Activated CD8-positive, alpha-beta memory T cell treated with anti-CD3 and anti-CD28 coated beads, Interleukin-2, amount 10 ng/mL, durations not matched to agents 7 days and 5 days (primary cell): ENCODE data around the gene SPAM1. TPM values are rescaled to one million over a fixed set of nuclear protein-coding genes. Genes with fewer than 3 reads are reported as not detected.
"Not testable (repeated sequence)": the region's sequence is repeated elsewhere in the genome, so short reads cannot be mapped to it uniquely, and the experiment has no call there.

Experiments used
- ATAC-seq: fragments of 150-1000 bp; cut with Tn5 transposase; one replicate; pipeline ENCODE4 v1.10.0; 2021; ENCODE audit warnings: moderate library complexity
- CTCF ChIA-PET: fragments of 350-600 bp; sonication (Branson Sonifier 250); formaldehyde crosslinking; loops from one replicate; lab custom pipeline; 2021; ENCODE audit warnings: antibody characterized with exemption; lab: Charles Lee
- DNase-seq: peaks from one replicate; pipeline ENCODE4 v3.0.0-alpha.2; 2020
- H3K27ac Mint-ChIP-seq: one replicate; pipeline ENCODE4 v1.8.0; 2021; ENCODE audit warnings: mild to moderate bottlenecking, mixed read lengths
- H3K27me3 Mint-ChIP-seq: one replicate; pipeline ENCODE4 v1.8.0; 2021; ENCODE audit warnings: mixed read lengths
- H3K36me3 Mint-ChIP-seq: one replicate; pipeline ENCODE4 v1.8.0; 2021; ENCODE audit warnings: mild to moderate bottlenecking, mixed read lengths
- H3K4me1 Mint-ChIP-seq: one replicate; pipeline ENCODE4 v1.8.0; 2021; ENCODE audit warnings: mixed read lengths
- H3K4me3 Mint-ChIP-seq: one replicate; pipeline ENCODE4 v1.8.0; 2021; ENCODE audit warnings: mild to moderate bottlenecking, moderate library complexity, mixed read lengths
- H3K9me3 Mint-ChIP-seq: one replicate; pipeline ENCODE4 v1.8.0; 2022; ENCODE audit warnings: low read depth, mixed read lengths
- total RNA-seq, 2 experiments: library from RNA; stranded (reverse); gene quantifications; one replicate each; pipeline ENCODE4 v1.2.3, GENCODE V29; 2021

SPAM1 gene, protein sequence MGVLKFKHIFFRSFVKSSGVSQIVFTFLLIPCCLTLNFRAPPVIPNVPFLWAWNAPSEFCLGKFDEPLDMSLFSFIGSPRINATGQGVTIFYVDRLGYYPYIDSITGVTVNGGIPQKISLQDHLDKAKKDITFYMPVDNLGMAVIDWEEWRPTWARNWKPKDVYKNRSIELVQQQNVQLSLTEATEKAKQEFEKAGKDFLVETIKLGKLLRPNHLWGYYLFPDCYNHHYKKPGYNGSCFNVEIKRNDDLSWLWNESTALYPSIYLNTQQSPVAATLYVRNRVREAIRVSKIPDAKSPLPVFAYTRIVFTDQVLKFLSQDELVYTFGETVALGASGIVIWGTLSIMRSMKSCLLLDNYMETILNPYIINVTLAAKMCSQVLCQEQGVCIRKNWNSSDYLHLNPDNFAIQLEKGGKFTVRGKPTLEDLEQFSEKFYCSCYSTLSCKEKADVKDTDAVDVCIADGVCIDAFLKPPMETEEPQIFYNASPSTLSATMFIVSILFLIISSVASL
- total RNA-seq = not detected

DNA sequence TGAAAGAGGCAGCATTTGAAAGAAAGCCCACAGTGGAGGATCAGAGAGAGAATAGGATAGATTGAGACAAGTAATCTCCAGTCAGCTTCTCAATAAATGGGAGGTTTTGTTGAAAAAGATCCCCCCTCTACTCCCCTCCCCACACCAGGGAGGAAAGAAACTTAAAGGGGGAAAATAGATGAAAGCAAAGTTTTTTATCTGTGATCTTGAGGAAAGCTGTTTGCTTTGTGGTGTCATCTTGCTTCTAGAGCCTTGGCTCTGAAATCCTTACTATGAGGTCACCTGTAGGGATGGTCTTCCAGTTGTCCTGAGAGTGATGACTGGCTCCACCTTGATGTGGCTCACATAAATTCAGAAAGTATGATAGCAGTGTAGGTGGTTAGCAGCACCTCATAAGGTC, at the start of gene SPAM1:
SPAM1 (plus strand) TSS at position 301 of the 400 bp plus-strand sequence. CDS start 28,330 bp downstream, outside the sequence.
- DNase-seq (no peak), ATAC-seq (no peak)
- CTCF ChIA-PET = no interaction called here
- Mint-ChIP-seq H3K36me3 (no peaks in the 10 kb centered on the region), H3K27ac (no peak within 1 kb of the TSS), H3K9me3 (no peaks in the 10 kb centered on the region), H3K4me1 (no peaks in the 10 kb centered on the region), H3K27me3 (no peaks in the 10 kb centered on the region), H3K4me3 (no peak within 1 kb of the TSS)

DNA sequence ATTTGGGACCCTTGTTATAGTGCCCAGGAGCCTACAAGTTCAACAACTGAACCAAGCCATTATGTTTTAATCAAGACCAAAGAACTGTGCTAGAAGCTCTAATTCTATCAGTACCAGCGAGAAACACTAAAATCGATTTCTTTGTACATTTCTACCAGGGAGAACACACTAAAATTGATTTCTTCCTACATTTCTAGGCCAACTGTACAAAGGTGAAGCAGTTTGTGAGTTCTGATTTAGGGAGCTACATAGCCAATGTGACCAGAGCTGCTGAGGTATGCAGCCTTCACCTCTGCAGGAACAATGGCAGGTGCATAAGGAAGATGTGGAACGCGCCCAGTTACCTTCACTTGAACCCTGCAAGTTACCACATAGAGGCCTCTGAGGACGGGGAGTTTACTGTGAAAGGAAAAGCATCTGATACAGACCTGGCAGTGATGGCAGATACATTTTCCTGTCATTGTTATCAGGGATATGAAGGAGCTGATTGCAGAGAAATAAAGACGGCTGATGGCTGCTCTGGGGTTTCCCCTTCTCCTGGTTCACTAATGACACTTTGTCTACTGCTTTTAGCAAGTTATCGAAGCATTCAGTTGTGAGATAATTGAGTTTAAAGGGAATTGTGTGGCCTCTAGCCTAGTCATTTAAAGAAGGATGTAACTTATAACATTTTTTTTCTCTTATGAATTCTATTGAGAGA, 48.3 kb upstream of the SPAM1 start:
- Mint-ChIP-seq H3K27me3 (peaks cover 3% of the 10 kb centered on the region), H3K36me3 (no peaks in the 10 kb centered on the region), H3K9me3 (no peaks in the 10 kb centered on the region), H3K4me1 (no peaks in the 10 kb centered on the region), H3K4me3 (no peak overlapping the region), H3K27ac (no peak overlapping the region)
- CTCF ChIA-PET = no interaction called here
- ATAC-seq (no peak), DNase-seq (no peak)

DNA sequence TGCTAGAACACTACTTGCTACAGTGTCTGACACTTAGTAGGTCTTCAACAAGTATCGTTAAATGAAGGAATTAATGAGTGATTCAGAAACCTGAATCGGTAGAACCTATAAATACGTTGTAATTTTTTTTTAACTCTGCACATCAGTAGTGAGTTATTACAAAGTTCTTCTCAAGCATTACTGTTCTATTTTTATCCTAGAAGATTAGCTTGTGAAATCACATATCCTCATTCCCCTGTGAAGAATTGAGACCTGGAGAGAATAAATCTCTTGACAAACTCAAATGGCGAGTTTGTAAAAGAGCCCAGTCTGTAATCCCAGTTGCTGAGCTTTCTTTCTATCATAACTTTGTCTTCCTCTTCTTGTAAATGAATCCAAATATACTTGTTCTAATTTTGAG, 45.4 kb upstream of the SPAM1 start:
- Mint-ChIP-seq H3K4me3 (no peak overlapping the region), H3K4me1 (no peaks in the 10 kb centered on the region), H3K27ac (no peak overlapping the region), H3K9me3 (no peaks in the 10 kb centered on the region), H3K27me3 (peaks cover 3% of the 10 kb centered on the region), H3K36me3 (no peaks in the 10 kb centered on the region)
- DNase-seq = no peak
- CTCF ChIA-PET = interaction anchor here (1.4 kb wide), 1 partner anchor 81 kb away, joined by 3 read pairs; no protein-coding TSS in a partner anchor
- ATAC-seq = no peak

DNA sequence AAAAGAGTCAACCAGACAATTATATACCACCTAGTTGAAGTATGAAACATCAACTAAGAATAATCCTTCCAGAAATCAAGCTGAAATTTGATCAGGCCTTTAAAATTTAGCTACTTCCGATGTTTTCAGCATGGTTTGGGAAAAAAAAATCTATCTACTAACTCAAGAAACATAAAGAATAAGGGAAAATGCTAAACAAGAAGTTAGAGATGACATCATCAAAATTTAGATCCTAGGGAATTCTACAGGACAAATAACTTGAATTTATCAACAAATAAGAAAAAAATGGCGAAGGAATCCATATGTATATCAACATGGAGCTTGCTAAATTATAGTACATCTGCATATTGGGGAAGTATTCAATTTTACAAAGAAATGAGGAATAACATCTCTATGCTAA, 43.7 kb upstream of the SPAM1 start:
- Mint-ChIP-seq H3K4me3 (no peak overlapping the region), H3K27me3 (peaks cover 3% of the 10 kb centered on the region)

DNA sequence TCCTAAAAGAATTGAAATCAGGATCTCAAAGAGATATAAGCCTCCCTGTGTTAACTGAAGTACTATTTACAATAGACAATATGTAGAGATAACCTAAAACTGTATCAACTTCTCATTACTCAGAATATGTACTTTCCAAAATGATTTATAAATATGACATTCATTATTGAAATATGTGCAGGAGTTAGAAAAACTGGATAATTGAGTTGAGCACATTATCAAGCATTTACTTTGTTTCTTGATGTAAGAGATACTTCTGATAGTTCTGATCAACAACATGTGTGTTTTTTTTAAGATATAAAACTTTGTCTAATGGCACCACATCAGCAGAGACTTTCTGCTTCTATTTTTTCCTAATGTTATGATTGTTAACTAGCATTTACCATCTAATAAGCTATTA, 41.9 kb upstream of the SPAM1 start:
- Mint-ChIP-seq H3K36me3 (no peaks in the 10 kb centered on the region), H3K27me3 (peaks cover 7% of the 10 kb centered on the region), H3K4me1 (no peaks in the 10 kb centered on the region), H3K9me3 (no peaks in the 10 kb centered on the region), H3K27ac (no peak overlapping the region), H3K4me3 (no peak overlapping the region)
- CTCF ChIA-PET = no interaction called here
- ATAC-seq = no peak
- DNase-seq = no peak

More for the DNA sequence above, 43.7 kb upstream of the SPAM1 start:
- Mint-ChIP-seq H3K4me1 (no peaks in the 10 kb centered on the region), H3K27ac (no peak overlapping the region), H3K36me3 (no peaks in the 10 kb centered on the region), H3K9me3 (no peaks in the 10 kb centered on the region)
- ATAC-seq (no peak), DNase-seq (no peak)
- CTCF ChIA-PET = no interaction called here

DNA sequence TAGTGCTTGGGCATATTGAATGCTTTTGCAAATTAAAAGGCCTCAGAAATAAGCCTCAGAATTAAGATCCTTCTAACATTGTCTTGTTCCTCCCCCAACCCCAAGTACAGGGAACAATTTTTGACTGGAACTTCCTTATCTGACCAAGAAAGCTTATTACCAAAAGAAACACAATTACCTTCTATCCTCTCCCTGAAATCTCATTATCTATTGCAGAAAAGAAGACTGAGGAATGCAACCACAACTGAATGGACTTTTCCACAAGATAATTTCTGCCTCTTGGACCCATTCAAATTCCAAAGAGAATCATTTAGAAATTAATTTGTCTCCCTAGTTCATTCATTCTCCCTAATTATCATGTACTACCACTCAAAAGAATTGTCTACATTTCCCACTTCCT, 36.8 kb upstream of the SPAM1 start:
- H3K4me3 Mint-ChIP-seq = no peak overlapping the region
- H3K9me3 Mint-ChIP-seq = no peaks in the 10 kb centered on the region
- no peaks in the 10 kb centered on the region for H3K36me3 Mint-ChIP-seq
- H3K4me1 Mint-ChIP-seq = peaks cover 5% of the 10 kb centered on the region
- peaks cover 12% of the 10 kb centered on the region for H3K27me3 Mint-ChIP-seq
- no peak overlapping the region for H3K27ac Mint-ChIP-seq
- DNase-seq (no peak), ATAC-seq (no peak)
- CTCF ChIA-PET = no interaction called here

DNA sequence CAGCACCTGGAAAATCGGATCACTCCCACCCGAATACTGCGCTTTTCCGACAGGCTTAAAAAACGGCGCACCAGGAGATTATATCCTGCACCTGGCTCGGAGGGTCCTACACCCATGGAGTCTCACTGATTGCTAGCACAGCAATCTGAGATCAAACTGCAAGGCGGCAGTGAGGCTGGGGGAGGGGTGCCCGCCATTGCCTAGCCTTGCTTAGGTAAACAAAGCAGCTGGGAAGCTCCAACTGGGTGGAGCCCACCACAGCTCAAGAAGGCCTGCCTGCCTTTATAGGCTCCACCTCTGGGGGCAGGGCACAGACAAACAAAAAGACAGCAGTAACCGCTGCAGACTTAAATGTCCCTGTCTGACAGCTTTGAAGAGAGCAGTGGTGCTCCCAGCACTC, 30.3 kb upstream of the SPAM1 start:
- H3K4me1 Mint-ChIP-seq, H3K9me3 Mint-ChIP-seq, H3K27me3 Mint-ChIP-seq, DNase-seq, CTCF ChIA-PET, H3K4me3 Mint-ChIP-seq, H3K36me3 Mint-ChIP-seq, ATAC-seq, H3K27ac Mint-ChIP-seq: not testable (repeated sequence)

DNA sequence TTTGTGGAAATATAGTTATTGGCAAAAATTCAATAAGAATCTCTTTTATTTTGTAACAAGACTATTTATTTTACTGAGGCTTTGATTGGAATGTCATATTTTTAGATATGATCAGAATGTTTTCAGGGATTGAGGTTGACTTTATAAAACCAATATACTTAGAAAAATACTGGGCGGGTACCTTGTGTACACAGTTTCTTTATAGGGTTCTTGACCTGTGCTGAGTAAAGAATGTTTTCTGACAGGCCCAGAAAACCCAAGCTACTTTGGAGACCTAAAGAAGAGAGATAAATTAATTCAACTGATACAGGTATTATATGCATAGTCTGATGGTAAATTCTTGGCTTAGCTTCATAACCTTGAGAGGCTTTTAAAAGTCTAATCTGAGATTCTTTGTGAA, 23.9 kb upstream of the SPAM1 start:
- Mint-ChIP-seq H3K9me3 (no peaks in the 10 kb centered on the region), H3K27me3 (no peaks in the 10 kb centered on the region), H3K27ac (no peak overlapping the region), H3K4me1 (no peaks in the 10 kb centered on the region), H3K4me3 (no peak overlapping the region), H3K36me3 (no peaks in the 10 kb centered on the region)
- no peak for DNase-seq
- CTCF ChIA-PET = no interaction called here
- ATAC-seq = no peak

DNA sequence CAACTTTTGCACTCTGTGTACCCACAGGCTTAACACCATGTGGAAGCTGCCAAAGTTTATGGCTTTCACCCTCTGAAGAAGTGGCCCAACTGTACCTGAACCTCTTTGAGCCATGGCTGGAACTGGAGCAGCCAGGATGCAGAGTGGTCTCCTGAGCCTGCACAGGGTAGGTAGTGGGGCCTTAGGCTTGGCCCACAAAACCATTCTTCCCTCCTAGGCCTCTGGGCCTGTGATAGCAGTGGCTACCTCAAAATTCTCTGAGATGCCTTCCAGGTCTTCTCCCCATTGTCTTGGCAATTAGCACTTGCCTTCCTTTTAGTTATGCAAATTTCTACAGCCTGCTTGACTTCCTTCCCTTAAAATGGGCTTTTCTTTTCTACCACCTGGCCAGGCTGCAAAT, 19.3 kb upstream of the SPAM1 start:
- Mint-ChIP-seq H3K4me1 (no peaks in the 10 kb centered on the region), H3K36me3 (no peaks in the 10 kb centered on the region), H3K9me3 (no peaks in the 10 kb centered on the region), H3K27ac (no peak overlapping the region), H3K27me3 (peaks cover 3% of the 10 kb centered on the region), H3K4me3 (no peak overlapping the region)
- CTCF ChIA-PET = no interaction called here
- ATAC-seq (no peak), DNase-seq (no peak)

DNA sequence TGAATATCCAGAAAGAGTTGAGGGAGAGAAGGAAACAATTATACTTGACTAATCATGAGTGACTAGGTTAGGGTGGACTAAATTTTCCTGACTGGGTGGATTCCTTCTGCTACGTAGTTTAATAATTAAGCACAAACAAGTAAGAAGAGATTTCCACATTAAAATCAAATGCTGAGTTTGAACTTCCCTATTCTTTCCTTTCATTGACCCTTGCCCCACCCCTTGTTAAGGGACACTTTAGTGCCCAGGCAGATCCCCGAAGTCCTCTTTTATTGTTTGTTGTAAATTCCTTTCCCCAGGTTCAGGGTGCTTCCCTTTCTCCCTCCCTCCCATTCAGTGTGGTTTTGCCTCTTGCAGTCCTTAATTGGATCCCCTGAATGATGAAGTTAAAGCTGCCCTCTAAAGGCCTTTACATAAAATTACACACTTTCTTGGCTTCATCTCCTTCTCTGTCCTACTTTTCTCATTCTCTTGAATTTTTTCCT, 8.8 kb upstream of the SPAM1 start:
- no peak for ATAC-seq
- H3K27me3 Mint-ChIP-seq = no peaks in the 10 kb centered on the region
- H3K27ac Mint-ChIP-seq = no peak overlapping the region
- no peak for DNase-seq
- H3K4me1 Mint-ChIP-seq = no peaks in the 10 kb centered on the region
- H3K4me3 Mint-ChIP-seq = no peak overlapping the region
- CTCF ChIA-PET = no interaction called here
- H3K36me3 Mint-ChIP-seq = no peaks in the 10 kb centered on the region
- H3K9me3 Mint-ChIP-seq = no peaks in the 10 kb centered on the region

DNA sequence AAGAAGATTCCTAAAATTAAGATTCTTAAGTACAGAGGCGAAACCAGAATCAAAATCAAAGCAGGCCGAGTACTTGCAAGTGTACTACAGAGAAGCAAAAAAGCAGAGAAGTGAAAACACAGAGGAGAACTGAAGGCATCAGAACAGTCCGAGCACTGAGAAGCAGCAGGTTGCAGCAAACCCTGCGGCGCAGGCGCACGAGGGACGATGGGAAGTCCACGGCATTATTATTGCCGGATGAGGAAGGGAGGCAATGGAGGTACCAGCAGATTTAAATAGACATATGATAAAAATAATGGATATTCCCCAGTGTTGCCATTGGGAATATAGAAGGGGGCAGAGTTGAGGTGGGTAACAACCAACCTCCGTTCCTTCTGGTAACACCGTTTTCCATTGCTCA, 7.2 kb upstream of the SPAM1 start:
- ATAC-seq = no peak
- H3K27ac Mint-ChIP-seq = no peak overlapping the region
- H3K27me3 Mint-ChIP-seq = no peaks in the 10 kb centered on the region
- CTCF ChIA-PET = no interaction called here
- H3K36me3 Mint-ChIP-seq = no peaks in the 10 kb centered on the region
- no peak for DNase-seq
- no peaks in the 10 kb centered on the region for H3K9me3 Mint-ChIP-seq
- H3K4me3 Mint-ChIP-seq = no peak overlapping the region
- no peaks in the 10 kb centered on the region for H3K4me1 Mint-ChIP-seq

DNA sequence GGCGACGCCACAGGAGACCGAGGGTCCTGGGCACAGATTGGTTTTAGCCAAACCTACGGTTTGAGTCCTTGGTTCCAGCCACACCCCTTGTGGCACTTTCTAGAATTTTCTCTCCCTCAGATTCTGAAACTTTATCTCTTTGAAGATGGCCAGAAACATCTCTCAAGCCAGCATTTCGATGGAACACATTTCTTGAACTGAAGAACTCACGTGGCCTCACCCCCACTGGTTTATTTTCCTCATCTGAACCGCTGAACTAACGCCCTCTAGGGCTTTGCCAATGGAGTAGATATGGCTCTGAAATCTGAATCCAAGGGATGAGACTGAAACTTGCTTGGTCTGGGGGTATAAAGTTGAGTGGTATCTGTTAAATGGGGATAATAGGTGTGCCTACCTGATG, 6.7 kb upstream of the SPAM1 start:
- Mint-ChIP-seq H3K27me3 (no peaks in the 10 kb centered on the region), H3K4me3 (no peak overlapping the region), H3K36me3 (no peaks in the 10 kb centered on the region), H3K27ac (no peak overlapping the region), H3K9me3 (no peaks in the 10 kb centered on the region), H3K4me1 (no peaks in the 10 kb centered on the region)
- DNase-seq = no peak
- CTCF ChIA-PET = no interaction called here
- ATAC-seq = no peak

DNA sequence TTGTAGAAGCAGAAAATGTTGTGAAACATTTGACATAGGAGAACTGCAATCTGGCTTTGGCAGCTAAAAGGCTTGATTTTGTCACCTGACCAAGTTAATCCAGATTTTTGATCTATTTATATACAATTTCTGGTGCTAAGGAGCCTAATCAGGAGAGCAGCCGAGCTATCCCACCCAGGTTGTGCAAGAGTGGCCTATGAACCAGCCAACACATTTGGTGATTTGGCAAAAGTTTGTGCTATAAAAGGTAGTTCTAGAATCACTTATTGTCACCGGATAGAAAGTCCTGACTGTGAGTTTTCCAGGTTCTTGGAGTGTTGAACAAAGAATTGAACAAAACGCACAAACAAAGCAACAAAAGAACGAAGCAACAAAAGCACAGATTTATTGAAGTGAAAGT, 1.4 kb upstream of the SPAM1 start:
- Mint-ChIP-seq H3K4me1 (no peaks in the 10 kb centered on the region), H3K4me3 (no peak overlapping the region), H3K36me3 (no peaks in the 10 kb centered on the region), H3K9me3 (no peaks in the 10 kb centered on the region), H3K27ac (no peak overlapping the region), H3K27me3 (no peaks in the 10 kb centered on the region)
- CTCF ChIA-PET = no interaction called here
- ATAC-seq (no peak), DNase-seq (no peak)

DNA sequence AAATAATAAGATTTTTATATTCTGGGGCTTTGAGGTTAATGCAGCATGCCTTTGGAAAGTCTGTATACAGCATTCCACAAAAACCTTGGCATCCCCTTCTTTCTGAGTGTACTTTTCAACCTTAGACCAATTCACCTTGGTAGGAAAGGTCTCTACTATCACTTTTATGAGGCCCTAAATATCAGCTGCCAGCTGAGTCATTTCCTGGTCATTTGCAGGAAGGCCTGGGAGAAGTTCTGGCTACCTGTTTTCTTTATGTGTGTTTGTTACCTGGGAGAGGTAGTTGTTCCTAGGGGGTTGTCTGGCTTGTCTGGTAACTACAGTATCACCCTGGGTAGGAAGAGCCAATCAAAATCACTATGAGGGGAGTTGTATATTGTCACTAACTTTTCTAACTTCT, 4.1 kb downstream of the SPAM1 start:
- DNase-seq (no peak), ATAC-seq (no peak)
- no peaks in the 10 kb centered on the region for H3K27me3 Mint-ChIP-seq
- no peaks in the 10 kb centered on the region for H3K36me3 Mint-ChIP-seq
- H3K4me1 Mint-ChIP-seq = no peaks in the 10 kb centered on the region
- H3K4me3 Mint-ChIP-seq = no peak overlapping the region
- no peaks in the 10 kb centered on the region for H3K9me3 Mint-ChIP-seq
- H3K27ac Mint-ChIP-seq = no peak overlapping the region
- CTCF ChIA-PET = no interaction called here
